HepG2 (cell line): ENCODE data around the gene FAM83E. TPM values are rescaled to one million over a fixed set of nuclear protein-coding genes. Genes with fewer than 3 reads are reported as not detected.

Experiments
- BCL6 ChIP-seq: IDR thresholded peaks from 2 replicates; pipeline ENCODE4 v1.6.1; 2016; ENCODE audit warnings: missing genetic modification reagents, missing compliant biosample characterization
- HNF4A ChIP-seq: sonication (generic); formaldehyde crosslinking; IDR thresholded peaks from 2 replicates; pipeline ENCODE4 v1.4.0; 2020; ENCODE audit warnings: missing genetic modification reagents
- IRX3 ChIP-seq: sonication (generic); formaldehyde crosslinking; IDR thresholded peaks from 2 replicates; pipeline ENCODE4 v1.8.1; 2023; ENCODE audit warnings: mild to moderate bottlenecking, low read depth, missing genetic modification reagents, borderline replicate concordance
- KAT2B ChIP-seq: fragments of 150-350 bp; IDR thresholded peaks from 2 replicates; pipeline ENCODE4 v1.6.1; 2014; ENCODE audit warnings: low read depth, low read length, borderline replicate concordance
- NKX3-1 ChIP-seq: sonication (generic); formaldehyde crosslinking; IDR thresholded peaks from 2 replicates; pipeline ENCODE4 v1.5.0; 2020; ENCODE audit warnings: missing genetic modification reagents
- REXO4 ChIP-seq: sonication (generic); formaldehyde crosslinking; IDR thresholded peaks from 2 replicates; pipeline ENCODE4 v1.8.0; 2022; ENCODE audit warnings: missing genetic modification reagents, mild to moderate bottlenecking, borderline replicate concordance
- SMAD3 ChIP-seq: sonication (generic); formaldehyde crosslinking; IDR thresholded peaks from 2 replicates; pipeline ENCODE4 v1.4.0; 2020; ENCODE audit warnings: missing genetic modification reagents
- YEATS4 ChIP-seq: sonication (generic); formaldehyde crosslinking; IDR thresholded peaks from 2 replicates; pipeline ENCODE4 v1.4.0; 2020; ENCODE audit warnings: missing genetic modification reagents, borderline replicate concordance
- ZBTB20 ChIP-seq: sonication (generic); formaldehyde crosslinking; IDR thresholded peaks from 2 replicates; pipeline ENCODE4 v1.8.1; 2023; ENCODE audit warnings: missing genetic modification reagents, low read depth, mild to moderate bottlenecking, borderline replicate concordance
- ZBTB8A ChIP-seq: sonication (generic); formaldehyde crosslinking; IDR thresholded peaks from 2 replicates; pipeline ENCODE4 v1.4.0; 2020; ENCODE audit warnings: mild to moderate bottlenecking, low read depth, missing genetic modification reagents, borderline replicate concordance
- ZFP62 ChIP-seq: sonication (generic); formaldehyde crosslinking; IDR thresholded peaks from 2 replicates; pipeline ENCODE4 v1.4.0; 2020; ENCODE audit warnings: missing genetic modification reagents
- ZNF331 ChIP-seq: sonication (generic); formaldehyde crosslinking; IDR thresholded peaks from 2 replicates; pipeline ENCODE4 v1.4.0; 2020; ENCODE audit warnings: missing genetic modification reagents
- ZNF343 ChIP-seq: sonication (generic); formaldehyde crosslinking; IDR thresholded peaks from 2 replicates; pipeline ENCODE4 v1.4.0; 2020; ENCODE audit warnings: mild to moderate bottlenecking, missing genetic modification reagents
- ZNF383 ChIP-seq: sonication (generic); formaldehyde crosslinking; IDR thresholded peaks from 2 replicates; pipeline ENCODE4 v1.4.0; 2020; ENCODE audit warnings: missing genetic modification reagents, mild to moderate bottlenecking, borderline replicate concordance
- ZNF513 ChIP-seq: sonication (generic); formaldehyde crosslinking; conservative IDR thresholded peaks from 2 replicates; pipeline ENCODE4 v1.5.0; 2020; ENCODE audit warnings: missing genetic modification reagents
- ZNF530 ChIP-seq: sonication (generic); formaldehyde crosslinking; IDR thresholded peaks from 2 replicates; pipeline ENCODE4 v1.5.0; 2020; ENCODE audit warnings: low read depth, mild to moderate bottlenecking, missing genetic modification reagents
- ZNF563 ChIP-seq: sonication (generic); formaldehyde crosslinking; IDR thresholded peaks from 2 replicates; pipeline ENCODE4 v1.8.0; 2022; ENCODE audit warnings: mild to moderate bottlenecking, moderate library complexity, missing genetic modification reagents
- ZNF660 ChIP-seq: sonication (generic); formaldehyde crosslinking; IDR thresholded peaks from 2 replicates; pipeline ENCODE4 v1.5.1; 2020; ENCODE audit warnings: mild to moderate bottlenecking, low read depth, missing genetic modification reagents, borderline replicate concordance
- ZNF770 ChIP-seq: sonication (generic); formaldehyde crosslinking; IDR thresholded peaks from 2 replicates; pipeline ENCODE4 v1.5.0; 2020; ENCODE audit warnings: mild to moderate bottlenecking, missing genetic modification reagents
- polyA plus RNA-seq, 8 experiments: library from polyadenylated mRNA; depleted of rRNA in 3 of 8; stranded (reverse) in 7 of 8; unstranded in 1 of 8; fragments of >200 nt; fragmentation: Illumina TruSeq in 4 of 8; extraction: Trizol in 4 of 8; gene quantifications; 2 replicates each; pipeline versions ENCODE4 v1.2.1 to v1.2.3, GENCODE V29; 2011 to 2016; ENCODE audit warnings: low read depth in 4 of 8, missing spikeins in 1 of 8, mixed read lengths in 1 of 8; ENCODE audit not compliant: insufficient read depth in 1 of 8
- total RNA-seq, 5 experiments: library from RNA; depleted of rRNA; stranded (reverse); fragments of >200 nt; fragmentation: Illumina TruSeq; extraction: Trizol; gene quantifications; 2 replicates each; pipeline ENCODE4 v1.2.3, GENCODE V29; 2016; ENCODE audit warnings: low read depth in 1 of 5
- TF ChIP-seq, protein P1 (sequence below): sonication (generic); formaldehyde crosslinking; IDR thresholded peaks from 2 replicates; pipeline ENCODE4 v1.4.0; 2020; ENCODE audit warnings: missing genetic modification reagents
- TF ChIP-seq, protein P2 (sequence below): sonication (generic); formaldehyde crosslinking; IDR thresholded peaks from 2 replicates; pipeline ENCODE4 v1.8.1; 2023; ENCODE audit warnings: mild to moderate bottlenecking, inconsistent platforms, moderate library complexity, missing genetic modification reagents, borderline replicate concordance
- TF ChIP-seq, protein P3 (sequence below): sonication (generic); formaldehyde crosslinking; IDR thresholded peaks from 2 replicates; pipeline ENCODE4 v1.4.0; 2020; ENCODE audit warnings: missing genetic modification reagents

Gene FAM83E
- total and polyA plus RNA-seq, 2 of the 13 experiments (the other 11 are each of a cell fraction or from before 2014, with no cell fraction given) = 0.18 to 0.60 TPM

DNA sequence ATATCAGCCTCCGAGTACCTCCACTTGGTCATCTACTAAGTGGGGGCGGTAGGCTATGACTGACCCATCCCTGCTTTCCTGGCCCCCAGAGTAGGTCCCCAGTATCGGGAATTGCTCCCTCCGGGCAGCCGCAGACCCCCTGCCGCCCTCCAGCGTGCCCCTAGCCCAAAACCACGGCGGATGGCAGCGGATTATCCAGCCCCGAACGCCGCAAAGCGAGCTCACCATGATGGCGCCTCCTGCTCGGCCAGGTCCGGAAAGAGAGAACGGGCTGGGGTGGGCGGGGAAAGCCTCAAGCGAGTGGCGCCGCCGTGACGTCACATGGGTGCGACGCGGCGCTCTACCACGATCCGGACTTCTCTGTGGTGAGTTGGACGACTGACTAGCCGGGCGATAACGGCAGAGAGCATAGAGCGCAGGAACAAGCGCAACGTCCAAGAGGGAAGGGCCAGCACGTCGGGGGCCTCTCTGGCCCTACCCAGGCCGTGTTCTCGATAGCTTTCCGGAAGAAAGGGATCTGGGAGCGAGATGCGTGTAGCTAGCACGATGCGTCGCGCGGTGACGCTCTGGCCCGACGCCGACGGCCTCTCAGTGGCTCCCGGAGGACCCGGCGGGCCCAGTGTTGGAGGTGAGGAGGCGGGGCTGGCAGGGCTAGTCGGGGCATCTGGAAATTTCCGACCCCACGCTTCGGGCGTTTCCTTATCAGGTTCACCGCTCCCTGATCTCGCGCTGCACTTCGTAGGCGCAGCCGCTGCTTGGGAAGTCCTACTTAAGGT is 4.2 kb upstream of the FAM83E start, which contains the start of the genes RPL18 and SPHK2 (continued):
- TF ChIP-seq ZNF331 (CRISPR knock-in tag) = peak; percentile 89
- TF ChIP-seq ZNF343 (CRISPR knock-in tag) = peak; percentile 62; the same call in 1 of the 2 replicates
- TF ChIP-seq ZNF563 (CRISPR knock-in tag) = peak; percentile 84; the same call in 1 of the 2 replicates
- no peak for TF ChIP-seq REXO4 (CRISPR knock-in tag)
- TF ChIP-seq ZNF513 (CRISPR knock-in tag) = no peak
- peak; percentile 74 for TF ChIP-seq BCL6 (CRISPR knock-in tag)
- TF ChIP-seq, protein P1, sequence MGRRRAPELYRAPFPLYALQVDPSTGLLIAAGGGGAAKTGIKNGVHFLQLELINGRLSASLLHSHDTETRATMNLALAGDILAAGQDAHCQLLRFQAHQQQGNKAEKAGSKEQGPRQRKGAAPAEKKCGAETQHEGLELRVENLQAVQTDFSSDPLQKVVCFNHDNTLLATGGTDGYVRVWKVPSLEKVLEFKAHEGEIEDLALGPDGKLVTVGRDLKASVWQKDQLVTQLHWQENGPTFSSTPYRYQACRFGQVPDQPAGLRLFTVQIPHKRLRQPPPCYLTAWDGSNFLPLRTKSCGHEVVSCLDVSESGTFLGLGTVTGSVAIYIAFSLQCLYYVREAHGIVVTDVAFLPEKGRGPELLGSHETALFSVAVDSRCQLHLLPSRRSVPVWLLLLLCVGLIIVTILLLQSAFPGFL (CRISPR knock-in tag) = no peak
- no peak for TF ChIP-seq KAT2B
- no peak for TF ChIP-seq IRX3 (CRISPR knock-in tag)
- TF ChIP-seq NKX3-1 (CRISPR knock-in tag) = no peak
- no peak for TF ChIP-seq ZNF660 (CRISPR knock-in tag)
- no peak for TF ChIP-seq ZNF530 (CRISPR knock-in tag)
- no peak for TF ChIP-seq ZBTB8A
- TF ChIP-seq ZBTB20 (CRISPR knock-in tag) = no peak
- peak; percentile 43; the same call in 1 of the 2 replicates for TF ChIP-seq HNF4A
- TF ChIP-seq, protein P2, sequence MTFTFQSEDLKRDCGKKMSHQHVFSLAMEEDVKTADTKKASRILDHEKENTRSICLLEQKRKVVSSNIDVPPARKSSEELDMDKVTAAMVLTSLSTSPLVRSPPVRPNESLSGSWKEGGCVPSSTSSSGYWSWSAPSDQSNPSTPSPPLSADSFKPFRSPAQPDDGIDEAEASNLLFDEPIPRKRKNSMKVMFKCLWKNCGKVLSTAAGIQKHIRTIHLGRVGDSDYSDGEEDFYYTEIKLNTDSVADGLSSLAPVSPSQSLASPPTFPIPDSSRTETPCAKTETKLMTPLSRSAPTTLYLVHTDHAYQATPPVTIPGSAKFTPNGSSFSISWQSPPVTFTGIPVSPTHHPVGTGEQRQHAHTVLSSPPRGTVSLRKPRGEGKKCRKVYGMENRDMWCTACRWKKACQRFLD = no peak
- TF ChIP-seq, protein P3, sequence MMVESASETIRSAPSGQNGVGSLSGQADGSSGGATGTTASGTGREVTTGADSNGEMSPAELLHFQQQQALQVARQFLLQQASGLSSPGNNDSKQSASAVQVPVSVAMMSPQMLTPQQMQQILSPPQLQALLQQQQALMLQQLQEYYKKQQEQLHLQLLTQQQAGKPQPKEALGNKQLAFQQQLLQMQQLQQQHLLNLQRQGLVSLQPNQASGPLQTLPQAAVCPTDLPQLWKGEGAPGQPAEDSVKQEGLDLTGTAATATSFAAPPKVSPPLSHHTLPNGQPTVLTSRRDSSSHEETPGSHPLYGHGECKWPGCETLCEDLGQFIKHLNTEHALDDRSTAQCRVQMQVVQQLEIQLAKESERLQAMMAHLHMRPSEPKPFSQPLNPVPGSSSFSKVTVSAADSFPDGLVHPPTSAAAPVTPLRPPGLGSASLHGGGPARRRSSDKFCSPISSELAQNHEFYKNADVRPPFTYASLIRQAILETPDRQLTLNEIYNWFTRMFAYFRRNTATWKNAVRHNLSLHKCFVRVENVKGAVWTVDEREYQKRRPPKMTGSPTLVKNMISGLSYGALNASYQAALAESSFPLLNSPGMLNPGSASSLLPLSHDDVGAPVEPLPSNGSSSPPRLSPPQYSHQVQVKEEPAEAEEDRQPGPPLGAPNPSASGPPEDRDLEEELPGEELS (CRISPR knock-in tag) = peak; percentile 67
- TF ChIP-seq YEATS4 (CRISPR knock-in tag) = peak; percentile 96
- TF ChIP-seq ZFP62 (CRISPR knock-in tag) = no peak
- TF ChIP-seq SMAD3 (CRISPR knock-in tag) = peak; percentile 97
- TF ChIP-seq ZNF383 (CRISPR knock-in tag) = no peak
- 0 out of 2 replicates have a peak, but pooled peaks have one; percentile 4 for TF ChIP-seq ZNF770 (CRISPR knock-in tag)
